ENCODE measurements around the gene UNC119B. TPM values are rescaled to one million over a fixed set of nuclear protein-coding genes. Genes with fewer than 3 reads are reported as not detected.

Gene UNC119B
- total RNA-seq, 2 experiments from 2014 or later: 26.2 to 29.8 TPM

- ChIA-PET CTCF (no interaction called here), POLR2A (no interaction called here)
These were observed 45.0 kb downstream of the UNC119B start for GRCh38 chr12:120755269-120755668.

- ChIA-PET CTCF (no interaction called here), POLR2A (interaction anchor here (1.5 kb wide), 1 partner anchor 70 kb away, joined by 6 read pairs; the partner anchor contains the start of gene MLEC)
These were observed 47.0 kb downstream of the UNC119B start for GRCh38 chr12:120757226-120757742.

GRCh38 chr12:120757949-120758348 is 47.7 kb downstream of the UNC119B start:
- ChIA-PET CTCF (no interaction called here), POLR2A (no interaction called here)

GRCh38 chr12:120758798-120759590 is 48.7 kb downstream of the UNC119B start:
- POLR2A ChIA-PET: no interaction called here
- CTCF ChIA-PET: no interaction called here

- ChIA-PET POLR2A (no interaction called here), CTCF (no interaction called here)
These were observed 49.5 kb downstream of the UNC119B start for GRCh38 chr12:120759591-120760348.

- POLR2A ChIA-PET: no interaction called here
- CTCF ChIA-PET: no interaction called here
These were observed 50.3 kb downstream of the UNC119B start for GRCh38 chr12:120760349-120761254.

- POLR2A ChIA-PET: no interaction called here
- CTCF ChIA-PET: no interaction called here
These were observed 51.3 kb downstream of the UNC119B start for GRCh38 chr12:120761519-120761934.

GRCh38 chr12:120762086-120762485 is 51.8 kb downstream of the UNC119B start:
- POLR2A ChIA-PET: no interaction called here

GRCh38 chr12:120763250-120763649 is 53.0 kb downstream of the UNC119B start:
- CTCF ChIA-PET: interaction anchor here (0.6 kb wide), 1 partner anchor 9 kb away, joined by 3 read pairs; no protein-coding TSS in a partner anchor
- POLR2A ChIA-PET: no interaction called here

More at GRCh38 chr12:120762086-120762485, 51.8 kb downstream of the UNC119B start:
- CTCF ChIA-PET: interaction anchor here (0.7 kb wide), 1 partner anchor 10 kb away, joined by 4 read pairs; no protein-coding TSS in a partner anchor

- CTCF ChIA-PET: no interaction called here
- POLR2A ChIA-PET: no interaction called here
These were observed 54.6 kb downstream of the UNC119B start for GRCh38 chr12:120764816-120765215.

- ChIA-PET POLR2A (no interaction called here), CTCF (no interaction called here)
These were observed 56.3 kb downstream of the UNC119B start for GRCh38 chr12:120766566-120766965.

- CTCF ChIA-PET: no interaction called here
- POLR2A ChIA-PET: no interaction called here
These were observed 57.1 kb downstream of the UNC119B start for GRCh38 chr12:120767071-120768024.

- ChIA-PET POLR2A (no interaction called here), CTCF (interaction anchor here (0.6 kb wide), 1 partner anchor 22 kb away, joined by 3 read pairs; no protein-coding TSS in a partner anchor)
These were observed 60.8 kb downstream of the UNC119B start for GRCh38 chr12:120771097-120771496.

Other genes starting within 250 kb of the UNC119B start
- gene SRSF9, start 240.7 kb upstream of the UNC119B start, total RNA-seq: 100 to 1,000 TPM; 275 to 281 TPM
- 100 to 1,000 TPM; 269 to 277 TPM for gene DYNLL1, start 214.3 kb upstream of the UNC119B start, total RNA-seq
- 10 to 100 TPM; 33.7 to 36.0 TPM for gene COQ5, start 181.3 kb upstream of the UNC119B start, total RNA-seq
- gene RNF10, start 176.1 kb upstream of the UNC119B start, total RNA-seq: 100 to 1,000 TPM; 165 to 168 TPM
- gene POP5, start 129.1 kb upstream of the UNC119B start, total RNA-seq: 10 to 100 TPM; 75.4 to 75.6 TPM
- gene CABP1, start 69.8 kb upstream of the UNC119B start, total RNA-seq: under 1 TPM; 0.17 to 0.31 TPM
- 100 to 1,000 TPM; 128 to 132 TPM for gene MLEC, start 23.3 kb upstream of the UNC119B start, total RNA-seq
- 10 to 100 TPM; 11.8 to 12.6 TPM for gene ACADS, start 15.4 kb downstream of the UNC119B start, total RNA-seq
- 10 to 100 TPM; 30.6 to 31.0 TPM for gene SPPL3, start 193.9 kb downstream of the UNC119B start, total RNA-seq